ENCODE measurements around the gene WDR47.
"Not testable (repeated sequence)": the region's sequence is repeated elsewhere in the genome, so short reads cannot be mapped to it uniquely, and the experiment has no call there.

The WDR47 gene

GRCh38 chr1:108962681-108963051, 79.2 kb downstream of the WDR47 start:
- no peak for DNase-seq (ENCODE audit: low read depth in 2 of 2)

DNA sequence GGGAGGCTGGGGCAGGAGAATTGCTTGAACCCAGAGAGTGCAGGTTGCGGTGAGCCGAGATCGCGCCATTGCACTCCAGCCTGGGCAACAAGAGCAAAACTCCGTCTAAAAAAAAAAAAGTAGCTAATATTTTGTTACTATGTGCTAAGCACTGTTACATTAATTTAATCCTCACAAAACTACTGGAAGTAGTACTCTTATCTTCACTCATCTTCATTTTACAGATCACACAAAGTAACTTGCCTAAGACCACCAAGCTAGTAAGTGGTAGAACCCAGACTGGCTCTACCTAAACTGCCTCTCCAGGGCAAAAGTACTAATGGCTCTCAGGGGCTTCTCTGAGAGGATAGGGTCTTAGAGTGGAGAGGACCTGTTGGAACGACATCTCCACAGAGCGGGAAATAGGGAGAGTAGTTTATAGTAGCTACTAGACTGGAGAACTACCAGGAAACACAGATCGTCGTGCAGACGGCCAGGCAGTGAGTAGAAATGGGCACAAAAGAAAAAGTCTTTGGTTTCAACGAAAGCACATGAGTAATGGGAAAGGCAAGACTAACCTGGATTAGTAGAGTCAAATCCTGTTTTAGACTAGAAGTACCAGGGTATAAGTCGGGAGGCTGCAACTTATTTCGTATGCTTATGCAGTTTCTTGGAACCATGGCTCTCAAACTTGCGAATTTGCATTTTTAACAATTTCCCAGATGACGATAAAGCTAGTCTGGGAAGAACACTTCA, 80.0 kb downstream of the WDR47 start:
- no peak for DNase-seq (ENCODE audit: low read depth in 2 of 2)

DNA sequence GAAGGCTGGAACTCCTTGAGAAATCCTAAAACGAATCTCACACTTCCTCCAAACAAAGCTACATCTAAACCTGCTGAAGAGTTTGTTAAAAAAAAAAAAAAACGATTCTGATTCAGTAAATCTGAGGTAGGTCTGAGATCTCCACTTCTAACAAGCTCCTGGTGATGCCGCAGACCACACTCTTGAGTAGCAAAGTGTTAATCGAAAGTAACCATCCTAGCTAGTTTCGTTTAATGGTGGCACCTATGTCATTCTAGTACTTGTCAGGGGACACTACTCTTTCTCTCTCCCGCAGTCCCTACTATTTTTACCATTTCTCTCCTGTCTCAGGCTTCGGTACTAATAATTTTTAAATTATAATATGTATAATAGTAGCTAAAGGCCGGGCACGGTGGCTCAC, 80.7 kb downstream of the WDR47 start:
- DNase-seq (ENCODE audit: low read depth in 2 of 2) = no peak

DNA sequence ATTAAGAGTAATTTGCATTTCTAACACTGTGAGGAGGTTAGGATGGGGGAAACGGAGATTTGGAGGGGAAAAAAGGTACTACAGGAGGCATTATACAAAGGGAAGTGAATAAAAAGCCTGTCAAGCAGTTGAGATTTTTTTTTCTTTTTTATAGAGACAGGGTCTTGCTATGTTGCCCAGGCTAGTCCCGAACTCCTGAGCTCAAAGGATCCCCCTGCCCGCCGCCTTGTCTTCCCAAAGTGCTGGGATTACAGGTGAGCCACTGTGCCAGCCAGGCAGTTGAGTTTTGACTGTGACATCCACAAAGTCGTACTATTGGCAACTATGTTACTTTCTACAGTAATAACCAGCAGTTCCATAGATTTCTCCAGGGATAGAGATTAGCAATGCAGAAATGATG, 81.2 kb downstream of the WDR47 start:
- DNase-seq (ENCODE audit: low read depth in 2 of 2) = no peak

- no peak for DNase-seq (ENCODE audit: low read depth in 2 of 2)
Observed at GRCh38 chr1:108957888-108958287, 84.0 kb downstream of the WDR47 start.

DNA sequence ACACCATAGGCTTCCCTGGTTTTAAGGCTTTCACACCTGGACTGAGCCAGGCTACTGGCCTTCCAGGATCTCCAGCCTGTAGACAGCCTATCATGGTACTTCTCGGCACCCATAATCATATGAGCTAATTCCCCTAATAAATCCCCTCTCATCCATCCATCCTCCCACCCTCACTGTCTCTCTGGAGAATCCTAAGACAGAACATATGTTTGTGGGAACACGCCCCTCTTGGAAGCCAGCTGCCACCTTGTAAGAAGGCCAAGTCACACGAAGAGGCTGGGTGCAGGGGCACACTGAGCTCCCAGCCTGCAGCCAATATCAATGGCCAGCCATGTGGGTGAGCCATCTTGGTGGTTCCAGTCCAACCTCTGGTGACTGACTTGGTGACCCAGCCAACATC, 86.0 kb downstream of the WDR47 start:
- DNase-seq (ENCODE audit: low read depth in 2 of 2) = no peak

DNA sequence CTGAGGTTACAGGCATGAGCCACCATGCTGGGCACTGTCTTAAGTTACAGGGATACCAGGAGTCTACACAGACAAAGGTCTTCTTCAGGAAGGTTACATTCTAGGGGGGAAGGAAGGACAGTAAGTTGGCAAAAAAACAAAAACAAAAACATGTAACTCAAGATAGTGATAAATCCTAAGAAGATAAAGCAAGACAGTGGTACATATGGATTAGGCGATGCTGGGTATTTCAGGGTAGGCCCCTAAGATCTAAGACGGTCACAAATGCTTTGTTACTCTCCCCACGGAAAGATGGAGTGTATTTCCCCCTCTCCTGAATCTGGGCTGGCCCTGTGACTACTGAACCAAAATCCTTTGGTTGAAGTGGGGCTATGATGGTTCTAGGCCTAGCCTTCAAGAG, 86.8 kb downstream of the WDR47 start:
- no peak for DNase-seq (ENCODE audit: low read depth in 2 of 2)

GRCh38 chr1:108953452-108953851, 88.5 kb downstream of the WDR47 start:
- no peak for DNase-seq (ENCODE audit: low read depth in 2 of 2)

GRCh38 chr1:108951242-108951641, 90.7 kb downstream of the WDR47 start:
- DNase-seq (ENCODE audit: low read depth in 2 of 2) = no peak

DNA sequence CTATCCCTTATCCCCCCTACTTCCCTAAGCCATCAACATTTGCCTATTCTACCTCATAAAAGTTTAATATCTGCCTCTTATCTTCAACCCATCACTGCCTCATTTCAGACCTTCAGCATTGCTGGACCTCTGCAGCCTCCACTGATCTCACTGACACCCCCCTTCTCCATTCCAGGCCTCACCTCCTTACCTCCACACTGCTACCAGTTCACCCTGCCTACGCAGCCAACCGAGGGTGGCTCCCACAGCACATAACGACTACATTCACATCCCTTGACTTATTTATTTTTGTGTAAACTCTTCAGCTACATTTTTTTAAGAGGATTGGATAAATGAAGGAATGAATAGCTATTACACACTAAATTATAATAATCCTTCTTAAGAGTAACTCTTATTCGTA, 92.9 kb downstream of the WDR47 start:
- no peak for DNase-seq (ENCODE audit: low read depth in 2 of 2)

- DNase-seq (ENCODE audit: low read depth in 2 of 2) = no peak
Observed at GRCh38 chr1:108947871-108948525, 93.9 kb downstream of the WDR47 start.

DNA sequence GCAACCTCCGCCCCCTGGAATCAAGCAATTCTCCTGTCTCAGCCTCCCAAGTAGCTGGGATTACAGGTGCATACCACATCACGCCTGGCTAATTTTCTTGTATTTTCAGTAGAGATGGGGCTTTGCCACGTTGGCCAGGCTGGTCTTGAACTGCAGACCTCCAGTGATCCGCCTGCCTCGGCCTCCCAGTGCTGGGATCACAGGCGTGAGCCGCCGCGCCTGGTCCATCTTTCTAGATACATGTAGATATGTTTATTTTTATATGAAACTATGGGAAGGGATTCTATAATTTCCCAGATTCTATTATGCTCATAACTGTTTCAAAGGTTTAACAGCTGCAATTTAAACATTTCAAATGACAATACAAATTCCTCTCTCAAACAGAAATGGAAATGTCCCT, 105.7 kb downstream of the WDR47 start:
- DNase-seq (ENCODE audit: low read depth in 2 of 2) = no peak

DNA sequence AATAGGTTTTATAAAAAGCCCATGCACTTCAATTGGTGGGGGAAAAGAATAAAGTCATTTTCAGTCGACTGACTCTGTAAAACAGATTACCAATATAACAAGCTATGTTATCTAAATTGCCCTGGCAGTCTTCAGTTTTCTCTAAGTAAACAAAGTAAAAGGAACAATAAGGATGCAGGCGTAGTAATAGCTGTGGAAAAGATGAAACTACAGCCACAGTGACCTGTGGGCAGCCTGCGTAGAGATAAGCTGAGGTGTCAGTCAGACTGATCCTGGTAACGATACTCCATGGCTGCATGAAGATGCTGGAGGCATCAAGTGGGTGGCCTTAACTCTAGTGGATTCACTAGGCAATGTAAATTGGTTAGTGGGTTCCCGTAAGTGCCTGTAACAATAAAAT, 108.0 kb downstream of the WDR47 start:
- DNase-seq (ENCODE audit: low read depth in 2 of 2) = no peak

DNA sequence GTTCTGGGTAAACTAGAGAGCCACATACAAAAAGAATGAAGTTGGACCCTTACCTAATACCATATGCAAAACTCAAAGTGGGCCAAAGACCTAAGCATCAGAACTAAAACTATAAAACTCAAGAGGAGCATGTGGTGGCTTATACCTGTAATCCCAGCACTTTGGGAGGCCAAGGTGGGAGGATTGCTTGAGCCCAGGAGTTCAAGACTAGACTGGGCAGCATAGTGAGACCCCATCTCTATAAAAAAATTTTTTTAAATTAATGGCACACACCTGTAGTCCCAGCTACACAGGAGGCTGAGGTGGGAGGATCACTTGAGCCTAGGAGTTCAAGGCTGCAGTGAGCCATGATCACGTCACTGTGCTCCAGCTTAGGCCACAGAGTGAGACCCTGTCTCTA, 114.3 kb downstream of the WDR47 start:
- DNase-seq (ENCODE audit: low read depth in 2 of 2) = not testable (repeated sequence)

- DNase-seq (ENCODE audit: low read depth in 2 of 2) = no peak
Observed at GRCh38 chr1:108925920-108926319, 116.0 kb downstream of the WDR47 start.

Data from fibroblast of skin of left biceps (primary cell).